Measurements from ENCODE around the gene NDC80. TPM values are rescaled to one million over a fixed set of nuclear protein-coding genes. Genes with fewer than 3 reads are reported as not detected.
A peak's percentile ranks its signal among the peaks of the same experiment; 100 is the strongest.

NDC80 gene
- total and polyA plus RNA-seq, 3 donors from 2014 or later = 8.4 to 15.4 (median 12.9) TPM

DNA sequence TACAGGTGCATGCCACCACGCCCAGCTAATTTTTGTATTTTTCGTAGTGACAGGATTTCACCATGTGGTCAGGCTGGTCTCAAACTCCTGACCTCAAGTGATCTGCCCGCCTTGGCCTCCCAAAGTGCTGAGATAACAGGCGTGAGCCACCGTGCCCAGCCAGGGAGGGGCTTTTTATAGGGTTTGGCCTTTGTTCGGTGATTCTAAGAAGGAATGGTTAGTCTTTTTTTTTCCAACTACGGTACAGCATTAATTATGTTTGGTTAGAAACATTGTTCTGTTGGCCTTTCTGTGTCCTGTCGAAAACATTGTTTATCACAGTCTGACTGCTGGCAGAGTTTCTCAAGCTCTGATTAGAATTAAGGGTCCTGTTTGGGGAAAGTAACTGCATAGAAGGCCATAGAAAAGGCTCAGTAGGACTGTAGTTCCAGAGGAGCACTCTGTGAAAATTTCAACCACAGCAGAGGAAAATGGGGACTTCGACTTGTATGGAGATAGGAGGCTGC, 64.8 kb downstream of the NDC80 start:
- Histone ChIP-seq H3K27ac (peak overlapping the region; percentile 63 to 76), H3K4me1 (peaks cover 3% of the 10 kb centered on the region), H3K27me3 (no peaks in the 10 kb centered on the region), H3K9me3 (no peaks in the 10 kb centered on the region), H3K36me3 (ENCODE audit: low read depth, missing control alignments) (no peaks in the 10 kb centered on the region), H3K4me3 (no peak overlapping the region)
- intact Hi-C loops (cut with DNase I; ENCODE audit: low total_unique reads) = no loop called here
- TF ChIP-seq, protein P1, sequence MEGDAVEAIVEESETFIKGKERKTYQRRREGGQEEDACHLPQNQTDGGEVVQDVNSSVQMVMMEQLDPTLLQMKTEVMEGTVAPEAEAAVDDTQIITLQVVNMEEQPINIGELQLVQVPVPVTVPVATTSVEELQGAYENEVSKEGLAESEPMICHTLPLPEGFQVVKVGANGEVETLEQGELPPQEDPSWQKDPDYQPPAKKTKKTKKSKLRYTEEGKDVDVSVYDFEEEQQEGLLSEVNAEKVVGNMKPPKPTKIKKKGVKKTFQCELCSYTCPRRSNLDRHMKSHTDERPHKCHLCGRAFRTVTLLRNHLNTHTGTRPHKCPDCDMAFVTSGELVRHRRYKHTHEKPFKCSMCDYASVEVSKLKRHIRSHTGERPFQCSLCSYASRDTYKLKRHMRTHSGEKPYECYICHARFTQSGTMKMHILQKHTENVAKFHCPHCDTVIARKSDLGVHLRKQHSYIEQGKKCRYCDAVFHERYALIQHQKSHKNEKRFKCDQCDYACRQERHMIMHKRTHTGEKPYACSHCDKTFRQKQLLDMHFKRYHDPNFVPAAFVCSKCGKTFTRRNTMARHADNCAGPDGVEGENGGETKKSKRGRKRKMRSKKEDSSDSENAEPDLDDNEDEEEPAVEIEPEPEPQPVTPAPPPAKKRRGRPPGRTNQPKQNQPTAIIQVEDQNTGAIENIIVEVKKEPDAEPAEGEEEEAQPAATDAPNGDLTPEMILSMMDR (IDR thresholded peaks at IDR 0.05) = no peak
- TF ChIP-seq POLR2A (IDR thresholded peaks at IDR 0.05) = no peak
- 48 to 51% methylated on average over 9 of the region's 9 CpGs for WGBS, 2 donors
- no peak for DNase-seq

GRCh38 chr18:2641638-2642037, 70.3 kb downstream of the NDC80 start:
- 15 to 30% methylated on average over 2 of the region's 2 CpGs for WGBS, 2 donors

DNA sequence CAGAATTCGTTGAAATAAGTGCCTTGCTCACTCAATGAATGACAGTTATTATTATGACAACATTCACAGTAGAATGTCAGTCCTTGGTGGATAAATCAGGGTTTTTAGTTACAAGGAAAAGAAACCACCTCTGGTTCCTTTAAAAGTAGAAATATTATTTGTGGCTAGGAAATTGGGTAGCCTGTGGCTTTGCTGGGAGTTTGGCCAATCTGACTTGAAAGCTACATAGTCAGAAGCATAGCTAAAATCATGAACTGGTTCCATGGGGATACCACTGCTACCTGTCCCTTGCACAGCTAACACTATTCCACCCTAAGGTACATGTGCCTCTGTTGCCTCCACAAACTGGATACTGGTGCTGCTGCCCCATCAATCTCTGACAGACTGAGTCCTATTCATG, 71.4 kb downstream of the NDC80 start:
- H3K36me3 ChIP-seq (ENCODE audit: low read depth, missing control alignments) = no peaks in the 10 kb centered on the region
- H3K9me3 ChIP-seq = no peaks in the 10 kb centered on the region
- no peaks in the 10 kb centered on the region for H3K4me1 ChIP-seq
- no peak overlapping the region for H3K27ac ChIP-seq
- intact Hi-C loops (cut with DNase I; ENCODE audit: low total_unique reads) = no loop called here
- H3K27me3 ChIP-seq = no peaks in the 10 kb centered on the region
- 88 to 93% methylated on average over 1 of the region's 1 CpG for WGBS, 2 donors
- DNase-seq = no peak
- TF ChIP-seq POLR2A (IDR thresholded peaks at IDR 0.05) = no peak
- TF ChIP-seq, protein P1 (IDR thresholded peaks at IDR 0.05) = no peak
- no peak overlapping the region for H3K4me3 ChIP-seq

More at GRCh38 chr18:2641638-2642037, 70.3 kb downstream of the NDC80 start:
- Histone ChIP-seq H3K27me3 (no peaks in the 10 kb centered on the region), H3K36me3 (ENCODE audit: low read depth, missing control alignments) (no peaks in the 10 kb centered on the region), H3K9me3 (no peaks in the 10 kb centered on the region), H3K27ac (no peak overlapping the region), H3K4me1 (no peaks in the 10 kb centered on the region), H3K4me3 (no peak overlapping the region)
- intact Hi-C loops (cut with DNase I; ENCODE audit: low total_unique reads) = no loop called here
- TF ChIP-seq POLR2A (IDR thresholded peaks at IDR 0.05) = no peak
- TF ChIP-seq, protein P1 (IDR thresholded peaks at IDR 0.05) = no peak
- DNase-seq = no peak

DNA sequence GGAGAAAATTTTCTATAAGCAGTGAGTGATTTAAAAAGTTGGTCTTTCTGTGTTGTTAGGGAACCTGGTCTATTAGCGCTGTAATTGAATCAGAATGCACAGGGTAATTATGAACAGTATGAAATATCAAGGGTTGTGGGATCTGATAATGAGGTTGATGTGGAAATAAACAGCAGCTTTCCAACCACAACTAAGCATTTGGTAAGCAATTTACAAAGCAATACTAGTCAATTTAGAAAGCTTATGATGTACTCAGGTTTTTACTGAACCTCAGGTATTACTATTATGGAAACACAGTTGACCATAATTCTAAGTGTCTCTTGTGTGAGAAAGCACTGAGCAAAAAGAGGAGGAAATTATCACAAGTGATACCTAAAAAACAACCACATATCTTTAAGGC, 73.2 kb downstream of the NDC80 start:
- H3K9me3 ChIP-seq = no peaks in the 10 kb centered on the region
- intact Hi-C loops (cut with DNase I; ENCODE audit: low total_unique reads) = no loop called here
- DNase-seq = no peak

GRCh38 chr18:2651981-2652380, 80.6 kb downstream of the NDC80 start:
- no peaks in the 10 kb centered on the region for H3K36me3 ChIP-seq (ENCODE audit: low read depth, missing control alignments)
- WGBS, 2 donors = 45 to 57% methylated on average over 1 of the region's 1 CpG
- H3K4me1 ChIP-seq = no peaks in the 10 kb centered on the region
- no peaks in the 10 kb centered on the region for H3K27me3 ChIP-seq
- H3K4me3 ChIP-seq = no peak overlapping the region
- DNase-seq = no peak
- intact Hi-C loops (cut with DNase I; ENCODE audit: low total_unique reads) = no loop called here
- no peak for TF ChIP-seq POLR2A (IDR thresholded peaks at IDR 0.05)
- TF ChIP-seq, protein P1 (IDR thresholded peaks at IDR 0.05) = no peak
- H3K27ac ChIP-seq = no peak overlapping the region
- no peaks in the 10 kb centered on the region for H3K9me3 ChIP-seq

More for the DNA sequence above, 73.2 kb downstream of the NDC80 start:
- TF ChIP-seq POLR2A (IDR thresholded peaks at IDR 0.05) = no peak
- TF ChIP-seq, protein P1 (IDR thresholded peaks at IDR 0.05) = no peak
- Histone ChIP-seq H3K27ac (no peak overlapping the region), H3K4me3 (no peak overlapping the region), H3K36me3 (ENCODE audit: low read depth, missing control alignments) (no peaks in the 10 kb centered on the region), H3K27me3 (no peaks in the 10 kb centered on the region), H3K4me1 (no peaks in the 10 kb centered on the region)
- 95 to 100% methylated on average over 1 of the region's 1 CpG for WGBS, 2 donors

All from testis (tissue), 3 donors.